Endothelial cell of umbilical vein (primary cell): Measurements from ENCODE around the gene RRM1. TPM values are rescaled to one million over a fixed set of nuclear protein-coding genes. Genes with fewer than 3 reads are reported as not detected.

Source experiments
- BruUV-seq: library from RNA; stranded (reverse); fragments of 400-500 nt; replicated peaks from 2 replicates; lab custom pipeline; 2021; lab: Mats Ljungman, UMichigan
- CTCF ChIA-PET: fragments of 300-600, 350-600 bp; sonication (Branson Sonifier 250); formaldehyde crosslinking; loops from one replicate; lab custom pipeline; 2021; ENCODE audit warnings: antibody characterized with exemption, inconsistent platforms; lab: Charles Lee
- POLR2A ChIA-PET: fragments of 300-600, 350-600 bp; sonication (Branson Sonifier 250); formaldehyde crosslinking; loops from one replicate; lab custom pipeline; 2021; ENCODE audit warnings: antibody characterized with exemption, inconsistent platforms; lab: Charles Lee
- DNase-seq: peaks from one replicate; pipeline ENCODE4 v3.0.0-alpha.2; 2011; ENCODE audit warnings: low read depth, low spot score
- FAIRE-seq: peaks from 2 replicates; lab custom pipeline; 2011; peaks lifted over from hg19 to GRCh38; lab: Jason Lieb, UNC
- H2AFZ ChIP-seq: 2 replicates; pipeline ENCODE4 v1.6.0; 2012; ENCODE audit warnings: low read depth, low read length, control low read depth, inconsistent platforms
- H3K27ac ChIP-seq: 2 replicates; pipeline ENCODE4 v1.5.1; 2011; ENCODE audit warnings: low read depth, mild to moderate bottlenecking, control low read depth, low read length, moderate library complexity; ENCODE audit not compliant: insufficient read depth
- H3K27me3 ChIP-seq, 2 experiments: 2 replicates each; pipeline versions ENCODE4 v1.6.0 to v1.6.1; 2011; ENCODE audit warnings: low read length in 2 of 2, mixed read lengths in 1 of 2; ENCODE audit not compliant: control insufficient read depth in 2 of 2, insufficient read depth in 2 of 2
- H3K36me3 ChIP-seq, 2 experiments: 2 replicates in 1 of 2; 3 replicates in 1 of 2; pipeline ENCODE4 v1.5.1; 2011; ENCODE audit warnings: low read length in 2 of 2, mild to moderate bottlenecking in 1 of 2, moderate library complexity in 1 of 2; ENCODE audit not compliant: control insufficient read depth in 2 of 2, insufficient read depth in 2 of 2; ENCODE audit errors: extremely low read depth in 1 of 2
- H3K4me1 ChIP-seq: 3 replicates; pipeline ENCODE4 v1.5.1; 2011; ENCODE audit warnings: mild to moderate bottlenecking, low read length; ENCODE audit not compliant: control insufficient read depth, insufficient read depth; ENCODE audit errors: extremely low read depth
- H3K4me2 ChIP-seq: 2 replicates; pipeline ENCODE4 v1.6.1; 2011; ENCODE audit warnings: low read length, control low read depth, mixed read lengths; ENCODE audit not compliant: insufficient read depth
- H3K4me3 ChIP-seq, 3 experiments: fragments of 200-600 bp in 1 of 3; sonication (generic), shearing (Covaris generic) in 1 of 3; replicated peaks in 1 of 3; 2 replicates each; pipeline ENCODE4 v1.5.1; 2011 to 2016; ENCODE audit warnings: control low read depth in 3 of 3, low read length in 3 of 3, mild to moderate bottlenecking in 2 of 3, inconsistent platforms in 1 of 3, low read depth in 1 of 3, moderate library complexity in 1 of 3; ENCODE audit not compliant: insufficient read depth in 1 of 3
- H3K79me2 ChIP-seq: 2 replicates; pipeline ENCODE4 v1.6.0; 2012; ENCODE audit warnings: low read length, inconsistent platforms; ENCODE audit not compliant: control insufficient read depth, insufficient read depth
- H3K9ac ChIP-seq: replicated peaks from 2 replicates; pipeline ENCODE3; 2011; ENCODE audit warnings: low read length, control low read depth; ENCODE audit not compliant: insufficient read depth; ENCODE audit errors: extremely low read depth
- H3K9me1 ChIP-seq: replicated peaks from 3 replicates; pipeline ENCODE4 v1.6.0; 2011; ENCODE audit warnings: mild to moderate bottlenecking, low read length; ENCODE audit not compliant: control insufficient read depth, insufficient read depth; ENCODE audit errors: extremely low read depth
- H3K9me3 ChIP-seq: replicated peaks from 2 replicates; pipeline ENCODE4 v1.5.1; 2012; ENCODE audit warnings: low read length, inconsistent platforms; ENCODE audit not compliant: control insufficient read depth, insufficient read depth
- H4K20me1 ChIP-seq: replicated peaks from 2 replicates; pipeline ENCODE3; 2011; ENCODE audit warnings: mild to moderate bottlenecking, low read length; ENCODE audit not compliant: control insufficient read depth, insufficient read depth; ENCODE audit errors: extremely low read depth
- EZH2 ChIP-seq: IDR thresholded peaks from 2 replicates; pipeline ENCODE4 v1.6.1; 2012; ENCODE audit warnings: borderline replicate concordance, low read depth, mild to moderate bottlenecking, moderate library complexity, low read length, inconsistent platforms; ENCODE audit not compliant: severe bottlenecking
- FOS ChIP-seq: IDR thresholded peaks from 2 replicates; pipeline ENCODE4 v1.6.1; 2011; ENCODE audit warnings: mild to moderate bottlenecking, low read length, moderate library complexity, borderline replicate concordance; ENCODE audit not compliant: insufficient read depth
- JUN ChIP-seq: IDR thresholded peaks from 2 replicates; pipeline ENCODE4 v1.6.1; 2011; ENCODE audit warnings: borderline replicate concordance, low read depth; ENCODE audit not compliant: insufficient read length, insufficient read depth
- MYC ChIP-seq: IDR thresholded peaks from one replicate; pipeline ENCODE4 v1.6.1; 2011; ENCODE audit warnings: mild to moderate bottlenecking, low read depth, low read length
- POLR2AphosphoS5 ChIP-seq: IDR thresholded peaks from 2 replicates; pipeline ENCODE4 v1.6.1; 2012; ENCODE audit warnings: low read depth, mild to moderate bottlenecking, control low read depth, low read length, moderate library complexity; ENCODE audit not compliant: insufficient read depth
- dilution Hi-C: fragments of 300-500 bp; cut with MboI; formaldehyde crosslinking; loops from one replicate; pipeline ENCODE4 v1.15.0; 2019; ENCODE audit warnings: low sequenced_read_pairs; ENCODE audit not compliant: extremely low pct_ligation_motif_present
- intact Hi-C: fragments of 100-400 bp; cut with micrococcal nuclease; formaldehyde crosslinking; loops from one replicate; pipeline ENCODE4 v1.10.0; 2022
- polyA plus RNA-seq, 4 experiments: library from polyadenylated mRNA; depleted of rRNA in 3 of 4; stranded (reverse) in 3 of 4; unstranded in 1 of 4; fragments of >200 nt; gene quantifications; 2 replicates each; pipeline versions ENCODE4 v1.2.1 to v1.2.3, GENCODE V29; 2011 to 2012; ENCODE audit warnings: missing spikeins in 1 of 4
- total RNA-seq: library from RNA; stranded (reverse); gene quantifications from 2 replicates; pipeline ENCODE4 v1.2.3, GENCODE V29; 2021
- TF ChIP-seq, protein P1 (sequence below): IDR thresholded peaks from 2 replicates; pipeline ENCODE4 v1.6.1; 2011; ENCODE audit not compliant: insufficient read depth, insufficient read length
- TF ChIP-seq, protein P2 (sequence below), 2 donors: IDR thresholded peaks; 1 replicate in 1 of 2; 2 replicates in 1 of 2; pipeline ENCODE4 v1.5.1; 2011; ENCODE audit warnings: low read length in 2 of 2, mild to moderate bottlenecking in 2 of 2, moderate library complexity in 2 of 2, control low read depth in 1 of 2, inconsistent platforms in 1 of 2, low read depth in 1 of 2; ENCODE audit not compliant: insufficient read depth in 1 of 2; ENCODE audit errors: extremely low read depth in 1 of 2

The RRM1 gene
- total and polyA plus RNA-seq, 2 donors (not counting 3 experiments of a cell fraction or from before 2014, with no cell fraction given), result 55.3 to 112 TPM

DNA sequence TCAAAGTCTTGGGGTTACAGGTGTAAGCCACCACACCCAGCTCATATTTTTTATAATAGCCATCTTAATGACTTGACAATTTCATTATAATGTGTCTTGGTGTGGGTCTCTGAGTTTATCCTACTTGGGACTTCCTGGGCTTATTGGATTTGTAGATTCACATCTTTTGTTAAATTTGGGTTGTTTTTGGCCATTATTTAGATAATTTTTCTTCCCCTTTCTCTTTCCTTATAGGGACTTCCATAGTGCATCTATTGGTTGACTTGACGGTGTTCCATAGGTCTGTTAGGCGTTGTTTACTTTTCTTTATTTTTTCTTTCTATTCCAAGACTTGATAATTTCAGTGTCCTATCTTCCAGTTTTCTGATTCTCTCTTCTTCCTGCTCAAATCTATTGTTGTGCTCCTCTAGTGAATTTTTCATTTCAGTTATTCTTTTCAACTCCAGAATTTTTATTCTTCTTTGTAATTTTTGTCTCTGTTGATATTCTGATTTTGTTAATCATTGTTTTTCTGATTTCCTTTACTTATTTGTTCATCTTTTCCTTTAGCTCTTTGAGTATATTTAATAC lies 45.6 kb downstream of the RRM1 start:
- ChIA-PET CTCF (no interaction called here), POLR2A (no interaction called here)
- no peak for DNase-seq
- Histone ChIP-seq H4K20me1 (no peaks in the 10 kb centered on the region), H3K9ac (no peak overlapping the region), H3K4me1 (peaks cover 10% of the 10 kb centered on the region), H3K9me1 (no peaks in the 10 kb centered on the region), H3K27ac (no peak overlapping the region), H3K4me2 (no peak overlapping the region), H3K4me3 (no peak overlapping the region), H3K36me3 (peaks cover 0 to 3% of the 10 kb centered on the region in 2 experiments), H3K27me3 (no peaks in the 10 kb centered on the region), H2AFZ (no peak overlapping the region), H3K79me2 (no peaks in the 10 kb centered on the region), H3K9me3 (no peaks in the 10 kb centered on the region)
- no peak for FAIRE-seq
- dilution Hi-C loops (no loop called here), intact Hi-C loops (no loop called here)
- TF ChIP-seq, protein P1, sequence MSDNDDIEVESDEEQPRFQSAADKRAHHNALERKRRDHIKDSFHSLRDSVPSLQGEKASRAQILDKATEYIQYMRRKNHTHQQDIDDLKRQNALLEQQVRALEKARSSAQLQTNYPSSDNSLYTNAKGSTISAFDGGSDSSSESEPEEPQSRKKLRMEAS, result no peak
- TF ChIP-seq POLR2AphosphoS5 (no peak), MYC (no peak), EZH2 (no peak), FOS (no peak), JUN (no peak)
- TF ChIP-seq, protein P2, sequence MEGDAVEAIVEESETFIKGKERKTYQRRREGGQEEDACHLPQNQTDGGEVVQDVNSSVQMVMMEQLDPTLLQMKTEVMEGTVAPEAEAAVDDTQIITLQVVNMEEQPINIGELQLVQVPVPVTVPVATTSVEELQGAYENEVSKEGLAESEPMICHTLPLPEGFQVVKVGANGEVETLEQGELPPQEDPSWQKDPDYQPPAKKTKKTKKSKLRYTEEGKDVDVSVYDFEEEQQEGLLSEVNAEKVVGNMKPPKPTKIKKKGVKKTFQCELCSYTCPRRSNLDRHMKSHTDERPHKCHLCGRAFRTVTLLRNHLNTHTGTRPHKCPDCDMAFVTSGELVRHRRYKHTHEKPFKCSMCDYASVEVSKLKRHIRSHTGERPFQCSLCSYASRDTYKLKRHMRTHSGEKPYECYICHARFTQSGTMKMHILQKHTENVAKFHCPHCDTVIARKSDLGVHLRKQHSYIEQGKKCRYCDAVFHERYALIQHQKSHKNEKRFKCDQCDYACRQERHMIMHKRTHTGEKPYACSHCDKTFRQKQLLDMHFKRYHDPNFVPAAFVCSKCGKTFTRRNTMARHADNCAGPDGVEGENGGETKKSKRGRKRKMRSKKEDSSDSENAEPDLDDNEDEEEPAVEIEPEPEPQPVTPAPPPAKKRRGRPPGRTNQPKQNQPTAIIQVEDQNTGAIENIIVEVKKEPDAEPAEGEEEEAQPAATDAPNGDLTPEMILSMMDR (IDR thresholded peaks at IDR 0.05; ENCODE audit: extremely low read depth in 1 of 2, insufficient read depth in 1 of 2, low read depth in 1 of 2, low read length in 2 of 2), result no peak
- no TSS peak for BruUV-seq
